Muscle of arm (tissue), 12 donors: ENCODE results near the gene KCNIP4. TPM values are rescaled to one million over a fixed set of nuclear protein-coding genes. Genes with fewer than 3 reads are reported as not detected.

ENCODE experiments used
- DNase-seq: peaks from one replicate; pipeline ENCODE4 v3.0.0-alpha.2; 2013
- polyA plus RNA-seq, 12 donors: library from polyadenylated mRNA; unstranded; fragments of 120-200 nt; gene quantifications; one replicate each; pipeline ENCODE4 v1.2.1, GENCODE V29; 2013; ENCODE audit not compliant: insufficient read length in 12 of 12

Gene KCNIP4
- polyA plus RNA-seq, 12 donors = 1.3 to 3.3 (median 2.2) TPM; not detected in 2

GRCh38 chr4:21467551-21467950, 481.0 kb downstream of the KCNIP4 start:
- no peak for DNase-seq

GRCh38 chr4:21457086-21457840, 491.3 kb downstream of the KCNIP4 start:
- DNase-seq = no peak

- DNase-seq = no peak
These were observed 493.7 kb downstream of the KCNIP4 start for GRCh38 chr4:21454831-21455230.

GRCh38 chr4:21454201-21454600, 494.4 kb downstream of the KCNIP4 start:
- no peak for DNase-seq

- no peak for DNase-seq
These were observed 495.6 kb downstream of the KCNIP4 start for GRCh38 chr4:21452931-21453330.

- DNase-seq = no peak
These were observed 497.5 kb downstream of the KCNIP4 start for GRCh38 chr4:21451032-21451431.

- DNase-seq = no peak
These were observed 498.2 kb downstream of the KCNIP4 start for GRCh38 chr4:21450331-21450730.

- DNase-seq = no peak
These were observed 501.1 kb downstream of the KCNIP4 start for GRCh38 chr4:21447301-21448054.

GRCh38 chr4:21420166-21420565, 528.4 kb downstream of the KCNIP4 start:
- DNase-seq = no peak

GRCh38 chr4:21415728-21416127, 532.8 kb downstream of the KCNIP4 start:
- DNase-seq = no peak

GRCh38 chr4:21413807-21414370, 534.7 kb downstream of the KCNIP4 start:
- no peak for DNase-seq

- no peak for DNase-seq
These were observed 537.5 kb downstream of the KCNIP4 start for GRCh38 chr4:21411086-21411485.

GRCh38 chr4:21410372-21410771, 538.2 kb downstream of the KCNIP4 start:
- no peak for DNase-seq

GRCh38 chr4:21387683-21388082, 560.9 kb downstream of the KCNIP4 start:
- no peak for DNase-seq

GRCh38 chr4:21386166-21386780, 562.3 kb downstream of the KCNIP4 start:
- no peak for DNase-seq

- no peak for DNase-seq
These were observed 562.9 kb downstream of the KCNIP4 start for GRCh38 chr4:21385706-21386105.

- DNase-seq = no peak
These were observed 564.0 kb downstream of the KCNIP4 start for GRCh38 chr4:21384609-21385008.

- no peak for DNase-seq
These were observed 567.7 kb downstream of the KCNIP4 start for GRCh38 chr4:21380861-21381260.

GRCh38 chr4:21377046-21377445, 571.5 kb downstream of the KCNIP4 start:
- no peak for DNase-seq

- DNase-seq = no peak
These were observed 572.4 kb downstream of the KCNIP4 start for GRCh38 chr4:21376176-21376575.

GRCh38 chr4:21374641-21375368, 573.8 kb downstream of the KCNIP4 start:
- DNase-seq = no peak

GRCh38 chr4:21367567-21367966, 581.0 kb downstream of the KCNIP4 start:
- no peak for DNase-seq
